HepG2 (cell line): ENCODE data around the gene FASTK. TPM values are rescaled to one million over a fixed set of nuclear protein-coding genes. Genes with fewer than 3 reads are reported as not detected.

ENCODE experiments used
- ATAC-seq: fragments of 200-7000 bp; cut with Tn5 transposase; 3 replicates; pipeline ENCODE4 v1.9.1; 2020; ENCODE audit warnings: mild to moderate bottlenecking, moderate library complexity
- BruUV-seq: library from RNA; stranded (reverse); fragments of 400-500 nt; replicated peaks from 2 replicates; lab custom pipeline; 2021; lab: Mats Ljungman, UMichigan
- CTCF ChIA-PET: fragments of 300-600 bp; formaldehyde crosslinking; extraction: SDS; loops from one replicate; lab custom pipeline; 2021; ENCODE audit warnings: low total read pairs, inconsistent platforms, low intra/inter-chr PET ratio; lab: Yijun Ruan, JAX
- POLR2A ChIA-PET: fragments of 350-600 bp; sonication (Branson Sonifier 250); formaldehyde crosslinking; loops from one replicate; lab custom pipeline; 2020; ENCODE audit warnings: antibody characterized with exemption, inconsistent platforms; lab: Yijun Ruan, JAX
- DNase-seq: peaks from one replicate; pipeline ENCODE4 v3.0.0-alpha.2; 2015; ENCODE audit warnings: low spot score
- FAIRE-seq: peaks from 3 replicates; lab custom pipeline; 2011; peaks lifted over from hg19 to GRCh38; lab: Jason Lieb, UNC
- H2AFZ ChIP-seq: one replicate; pipeline ENCODE4 v1.6.1; 2011; ENCODE audit warnings: low read length, inconsistent platforms
- H3K27ac ChIP-seq: fragments of 300-600 bp; 3 replicates; pipeline ENCODE4 v1.8.0; 2011; ENCODE audit warnings: mixed run types, mild to moderate bottlenecking, mixed read lengths, low read length, inconsistent platforms; ENCODE audit not compliant: insufficient read depth; ENCODE audit errors: extremely low read length
- H3K27me3 ChIP-seq, 2 experiments: fragments of 200-600 bp in 1 of 2; 2 replicates in 1 of 2; 3 replicates in 1 of 2; pipeline versions ENCODE4 v1.6.0 to v1.8.0; 2011; ENCODE audit warnings: low read length in 2 of 2, mild to moderate bottlenecking in 2 of 2, moderate library complexity in 2 of 2, inconsistent platforms in 1 of 2; ENCODE audit not compliant: insufficient read depth in 2 of 2, control insufficient read depth in 1 of 2
- H3K36me3 ChIP-seq, 2 experiments: fragments of 200-600 bp in 1 of 2; replicated peaks in 1 of 2; 2 replicates in 1 of 2; 3 replicates in 1 of 2; pipeline versions ENCODE4 v1.5.1 to v1.8.0; 2011; ENCODE audit warnings: low read length in 2 of 2, inconsistent platforms in 1 of 2; ENCODE audit not compliant: insufficient read depth in 2 of 2, control insufficient read depth in 1 of 2
- H3K4me1 ChIP-seq: 2 replicates; pipeline ENCODE4 v1.5.1; 2012; ENCODE audit warnings: low read length, inconsistent platforms; ENCODE audit not compliant: insufficient read depth
- H3K4me2 ChIP-seq: 2 replicates; pipeline ENCODE4 v1.6.0; 2011; ENCODE audit warnings: low read depth, low read length, inconsistent platforms
- H3K4me3 ChIP-seq, 3 experiments: fragments of 200-600 bp in 1 of 3; sonication (generic), shearing (Covaris generic) in 1 of 3; replicated peaks in 1 of 3; 2 replicates each; pipeline ENCODE4 v1.5.1; 2011 to 2016; ENCODE audit warnings: low read length in 3 of 3, inconsistent platforms in 2 of 3, low read depth in 2 of 3, mild to moderate bottlenecking in 2 of 3, control low read depth in 1 of 3, mixed read lengths in 1 of 3; ENCODE audit not compliant: insufficient read depth in 1 of 3
- H3K79me2 ChIP-seq: one replicate; pipeline ENCODE4 v1.6.1; 2011; ENCODE audit warnings: low read length, inconsistent platforms; ENCODE audit not compliant: insufficient read depth
- H3K9ac ChIP-seq: 2 replicates; pipeline ENCODE4 v1.6.0; 2011; ENCODE audit warnings: mild to moderate bottlenecking, low read depth, low read length, inconsistent platforms; ENCODE audit not compliant: insufficient read depth
- H3K9me3 ChIP-seq: 2 replicates; pipeline ENCODE4 v1.5.1; 2012; ENCODE audit warnings: mild to moderate bottlenecking, low read length
- H4K20me1 ChIP-seq: 2 replicates; pipeline ENCODE4 v1.6.0; 2011; ENCODE audit warnings: inconsistent platforms, mild to moderate bottlenecking, low read length, moderate library complexity; ENCODE audit not compliant: insufficient read depth
- ATF7-NPFF ChIP-seq: sonication (generic); formaldehyde crosslinking; IDR thresholded peaks from 2 replicates; pipeline ENCODE4 v1.8.1; 2023; ENCODE audit warnings: mild to moderate bottlenecking, low read depth, missing genetic modification reagents, moderate library complexity
- BRCA1 ChIP-seq: sonication (generic); formaldehyde crosslinking; IDR thresholded peaks from 2 replicates; pipeline ENCODE4 v1.4.0; 2020; ENCODE audit warnings: missing genetic modification reagents
- CAMTA2 ChIP-seq: sonication (generic); formaldehyde crosslinking; IDR thresholded peaks from 2 replicates; pipeline ENCODE4 v1.4.0; 2020; ENCODE audit warnings: mild to moderate bottlenecking, missing genetic modification reagents, borderline replicate concordance
- ERF ChIP-seq: IDR thresholded peaks from 2 replicates; pipeline ENCODE4 v1.6.1; 2018; ENCODE audit warnings: missing biosample characterization, missing genetic modification reagents
- HNF4G ChIP-seq, 2 experiments: sonication (generic) in 1 of 2; formaldehyde crosslinking in 1 of 2; IDR thresholded peaks; 2 replicates each; pipeline versions ENCODE4 v1.4.0 to v1.6.1; 2011 to 2020; ENCODE audit warnings: borderline replicate concordance in 2 of 2, low read depth in 2 of 2, mild to moderate bottlenecking in 2 of 2, low read length in 1 of 2, missing genetic modification reagents in 1 of 2, moderate library complexity in 1 of 2
- PHF21A ChIP-seq: sonication (generic); formaldehyde crosslinking; IDR thresholded peaks from 2 replicates; pipeline ENCODE4 v1.5.0; 2020; ENCODE audit warnings: mild to moderate bottlenecking, missing genetic modification reagents
- RBAK ChIP-seq: sonication (generic); formaldehyde crosslinking; IDR thresholded peaks from 2 replicates; pipeline ENCODE4 v1.5.1; 2020; ENCODE audit warnings: mild to moderate bottlenecking, missing genetic modification reagents
- RBFOX2 ChIP-seq: fragments of 200-400 bp; formaldehyde crosslinking; IDR thresholded peaks from 2 replicates; pipeline ENCODE4 v1.6.1; 2017; ENCODE audit warnings: low read depth, mild to moderate bottlenecking, low read length
- TCF7L2 ChIP-seq: IDR thresholded peaks from 2 replicates; pipeline ENCODE4 v1.6.1; 2011; ENCODE audit warnings: mild to moderate bottlenecking, low read depth, low read length, moderate library complexity
- XRCC5 ChIP-seq: fragments of 200-400 bp; formaldehyde crosslinking; optimal IDR thresholded peaks from 2 replicates; pipeline ENCODE3; 2017; ENCODE audit warnings: mild to moderate bottlenecking, low read length
- ZNF274 ChIP-seq: sonication (generic); formaldehyde crosslinking; IDR thresholded peaks from 2 replicates; pipeline ENCODE4 v1.5.1; 2020; ENCODE audit warnings: mild to moderate bottlenecking, missing genetic modification reagents
- ZNF510 ChIP-seq: sonication (generic); formaldehyde crosslinking; IDR thresholded peaks from 2 replicates; pipeline ENCODE4 v1.4.0; 2020; ENCODE audit warnings: low read depth, mild to moderate bottlenecking, missing genetic modification reagents
- ZNF775 ChIP-seq: sonication (generic); formaldehyde crosslinking; IDR thresholded peaks from 2 replicates; pipeline ENCODE4 v1.4.0; 2020; ENCODE audit warnings: missing genetic modification reagents, mild to moderate bottlenecking, moderate library complexity, borderline replicate concordance
- ZSCAN31 ChIP-seq: sonication (generic); formaldehyde crosslinking; IDR thresholded peaks from 2 replicates; pipeline ENCODE4 v1.5.0; 2020; ENCODE audit warnings: low read depth, mild to moderate bottlenecking, missing genetic modification reagents
- WGBS: methylation state at CpG from one replicate; pipeline ENCODE4 v1.1.6; 2017; ENCODE audit warnings: low lambda C conversion rate; 5-methylcytosine and 5-hydroxymethylcytosine counted together
- in situ Hi-C: cut with HindIII; loops from 2 replicates; pipeline ENCODE4 v1.10.0; 2017; ENCODE audit warnings: low pct_unique_long_range_greater_than_20kb; ENCODE audit not compliant: extremely low pct_ligation_motif_present
- intact Hi-C: fragments of 100-400 bp; cut with micrococcal nuclease; formaldehyde crosslinking; loops from one replicate; pipeline ENCODE4 v1.10.0; 2022; ENCODE audit not compliant: unreplicated experiment
- polyA plus RNA-seq, 8 experiments: library from polyadenylated mRNA; depleted of rRNA in 3 of 8; stranded (reverse) in 7 of 8; unstranded in 1 of 8; fragments of >200 nt; fragmentation: Illumina TruSeq in 4 of 8; extraction: Trizol in 4 of 8; gene quantifications; 2 replicates each; pipeline versions ENCODE4 v1.2.1 to v1.2.3, GENCODE V29; 2011 to 2016; ENCODE audit warnings: low read depth in 4 of 8, missing spikeins in 1 of 8, mixed read lengths in 1 of 8; ENCODE audit not compliant: insufficient read depth in 1 of 8
- total RNA-seq, 5 experiments: library from RNA; depleted of rRNA; stranded (reverse); fragments of >200 nt; fragmentation: Illumina TruSeq; extraction: Trizol; gene quantifications; 2 replicates each; pipeline ENCODE4 v1.2.3, GENCODE V29; 2016; ENCODE audit warnings: low read depth in 1 of 5
- TF ChIP-seq, protein P1 (sequence below): IDR thresholded peaks from 2 replicates; pipeline ENCODE4 v1.6.1; 2016; ENCODE audit warnings: missing compliant biosample characterization, missing genetic modification reagents, borderline replicate concordance
- TF ChIP-seq, protein P2 (sequence below): sonication (generic); formaldehyde crosslinking; IDR thresholded peaks from 2 replicates; pipeline ENCODE4 v1.9.0; 2022; ENCODE audit warnings: low read depth, missing genetic modification reagents

The FASTK gene
- total and polyA plus RNA-seq, 2 of the 13 experiments (the other 11 are each of a cell fraction or from before 2014, with no cell fraction given) = 52.9 to 55.7 TPM

DNA sequence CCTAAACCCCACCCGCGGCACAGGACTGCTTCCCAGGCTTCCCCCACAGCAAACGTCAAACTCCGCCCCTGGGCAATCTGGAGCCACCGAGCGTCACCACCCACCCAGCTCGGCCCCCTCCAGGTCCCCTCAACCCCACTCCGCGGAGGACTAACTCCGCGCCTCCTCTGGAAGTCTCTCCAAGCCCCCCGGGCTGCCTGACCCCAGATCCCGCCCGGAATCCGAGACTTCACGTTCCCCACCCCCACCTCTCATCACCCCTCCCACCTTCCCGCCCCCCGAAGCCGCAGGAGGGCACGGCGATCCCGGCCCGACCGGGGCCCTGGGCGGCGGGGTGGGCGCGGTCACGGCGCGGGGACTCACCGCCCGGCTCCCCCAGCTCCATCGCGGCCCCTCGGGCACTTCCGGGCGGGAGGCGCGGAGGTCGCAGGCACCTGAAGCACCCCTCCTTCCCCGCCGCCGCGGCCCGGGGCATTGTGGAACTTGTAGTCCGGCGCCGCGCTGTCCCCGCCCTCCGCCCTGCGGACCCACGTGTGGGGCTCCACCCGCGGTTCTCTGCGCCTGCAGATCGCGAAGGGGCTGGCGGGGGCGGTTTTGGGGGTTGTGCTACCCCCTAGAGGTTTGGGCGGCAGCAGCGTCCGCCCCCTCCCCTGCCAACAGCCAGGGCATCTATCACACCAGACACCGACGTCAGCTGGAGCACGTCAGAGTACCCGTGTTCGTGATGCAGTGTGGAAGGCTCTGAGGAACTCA lies 2.6 kb upstream of the FASTK start, which contains the start of gene TMUB1 (continued):
- 0 out of 2 replicates have a peak, but pooled peaks have one; percentile 53 for TF ChIP-seq ZNF274
- TF ChIP-seq ZSCAN31 (CRISPR knock-in tag) = 0 out of 2 replicates have a peak, but pooled peaks have one; percentile 29
- TF ChIP-seq BRCA1 = 0 out of 2 replicates have a peak, but pooled peaks have one; percentile 54
- TF ChIP-seq, protein P1, sequence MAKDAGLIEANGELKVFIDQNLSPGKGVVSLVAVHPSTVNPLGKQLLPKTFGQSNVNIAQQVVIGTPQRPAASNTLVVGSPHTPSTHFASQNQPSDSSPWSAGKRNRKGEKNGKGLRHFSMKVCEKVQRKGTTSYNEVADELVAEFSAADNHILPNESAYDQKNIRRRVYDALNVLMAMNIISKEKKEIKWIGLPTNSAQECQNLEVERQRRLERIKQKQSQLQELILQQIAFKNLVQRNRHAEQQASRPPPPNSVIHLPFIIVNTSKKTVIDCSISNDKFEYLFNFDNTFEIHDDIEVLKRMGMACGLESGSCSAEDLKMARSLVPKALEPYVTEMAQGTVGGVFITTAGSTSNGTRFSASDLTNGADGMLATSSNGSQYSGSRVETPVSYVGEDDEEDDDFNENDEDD (CRISPR knock-in tag) = peak; percentile 61; the same call in 1 of the 2 replicates
- TF ChIP-seq, all 625 proteins: peak for 103

DNA sequence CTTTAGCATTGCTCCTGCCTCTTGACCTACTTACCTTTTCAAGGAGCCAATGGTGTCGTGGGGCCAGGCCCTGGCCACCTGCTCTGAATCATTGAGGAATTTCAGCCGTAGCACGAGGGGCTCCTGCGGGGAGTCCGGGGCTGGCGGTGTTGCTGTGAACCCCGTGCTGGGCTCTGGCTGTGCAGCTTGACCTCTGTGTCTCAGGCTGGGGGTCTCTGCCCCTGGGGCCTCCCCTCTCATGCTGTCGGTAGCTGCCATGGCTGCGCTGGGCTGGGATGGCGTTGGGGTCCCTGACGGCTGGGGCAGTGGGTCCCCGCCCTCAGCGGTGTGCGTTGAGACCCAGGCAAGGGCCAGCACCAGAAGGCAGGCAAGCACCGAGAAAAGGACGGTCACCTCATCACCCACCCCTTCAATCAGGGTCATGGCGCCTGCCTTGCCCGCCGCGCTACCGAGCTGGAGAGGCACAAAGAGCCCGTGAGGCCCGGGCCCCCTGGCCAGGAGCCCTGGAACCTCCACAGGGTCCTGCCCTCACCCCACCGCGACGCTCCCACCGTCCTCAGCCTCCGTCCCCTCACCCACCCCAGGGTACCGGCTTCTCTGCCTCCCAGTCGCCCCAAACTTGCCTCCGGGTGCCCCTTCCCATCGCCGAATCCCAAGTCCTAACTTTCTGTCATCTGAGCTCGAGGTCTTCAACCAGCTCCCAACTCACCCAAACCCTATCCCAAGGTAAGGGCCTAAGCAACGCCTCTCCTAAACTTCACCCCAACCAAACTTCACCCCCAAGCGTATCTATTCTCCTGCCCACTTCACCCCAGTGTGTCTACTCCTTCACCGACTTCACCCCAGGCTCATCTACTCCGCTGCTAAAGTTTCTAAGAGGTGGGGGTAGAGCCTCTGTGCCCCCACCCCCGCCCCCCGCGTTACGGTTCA lies 1.8 kb upstream of the FASTK start:
- FAIRE-seq = no peak
- no peak for TF ChIP-seq TCF7L2
- TF ChIP-seq ERF = 0 out of 2 replicates have a peak, but pooled peaks have one; percentile 9
- no peak for TF ChIP-seq ZNF510 (CRISPR knock-in tag)
- no peak for TF ChIP-seq CAMTA2
- TF ChIP-seq, protein P2, sequence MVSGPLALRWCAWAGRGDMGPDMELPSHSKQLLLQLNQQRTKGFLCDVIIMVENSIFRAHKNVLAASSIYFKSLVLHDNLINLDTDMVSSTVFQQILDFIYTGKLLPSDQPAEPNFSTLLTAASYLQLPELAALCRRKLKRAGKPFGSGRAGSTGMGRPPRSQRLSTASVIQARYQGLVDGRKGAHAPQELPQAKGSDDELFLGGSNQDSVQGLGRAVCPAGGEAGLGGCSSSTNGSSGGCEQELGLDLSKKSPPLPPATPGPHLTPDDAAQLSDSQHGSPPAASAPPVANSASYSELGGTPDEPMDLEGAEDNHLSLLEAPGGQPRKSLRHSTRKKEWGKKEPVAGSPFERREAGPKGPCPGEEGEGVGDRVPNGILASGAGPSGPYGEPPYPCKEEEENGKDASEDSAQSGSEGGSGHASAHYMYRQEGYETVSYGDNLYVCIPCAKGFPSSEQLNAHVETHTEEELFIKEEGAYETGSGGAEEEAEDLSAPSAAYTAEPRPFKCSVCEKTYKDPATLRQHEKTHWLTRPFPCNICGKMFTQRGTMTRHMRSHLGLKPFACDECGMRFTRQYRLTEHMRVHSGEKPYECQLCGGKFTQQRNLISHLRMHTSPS (CRISPR knock-in tag) = no peak
- no peak for TF ChIP-seq ZNF775 (CRISPR knock-in tag)
- no peak for TF ChIP-seq ATF7-NPFF (CRISPR knock-in tag)
- no peak for TF ChIP-seq HNF4G (IDR thresholded peaks at IDR 0.05; ENCODE audit: borderline replicate concordance, low read depth, low read length)
- no peak for TF ChIP-seq HNF4G (CRISPR knock-in tag; IDR thresholded peaks at IDR 0.05; ENCODE audit: borderline replicate concordance, low read depth)
- TF ChIP-seq RBAK (CRISPR knock-in tag) = no peak
- TF ChIP-seq PHF21A (CRISPR knock-in tag) = no peak
- TF ChIP-seq XRCC5 = no peak
- TF ChIP-seq RBFOX2 = peak; percentile 60; the same call in 1 of the 2 replicates

More for the DNA sequence above, 1.8 kb upstream of the FASTK start:
- H3K79me2 ChIP-seq = peaks cover 40% of the 10 kb centered on the region
- H3K9ac ChIP-seq = peak overlapping the region; percentile 100
- DNase-seq (no peak), ATAC-seq (no peak)
- H3K9me3 ChIP-seq = no peaks in the 10 kb centered on the region
- no peak overlapping the region for H2AFZ ChIP-seq
- in situ Hi-C loops (no loop called here), intact Hi-C loops (loop anchor here (10.0 kb wide), 1 partner anchor 162 kb away; the partner anchor contains the start of gene SMARCD3)
- no peaks in the 10 kb centered on the region; a peak in 1 of 5 replicates for H3K27me3 ChIP-seq
- ChIA-PET CTCF (no interaction called here), POLR2A (interaction anchor here (0.9 to 3.8 kb wide), 3 partner anchors 20 to 54 kb away, joined by 3 to 144 read pairs (median 4); partner anchors contain the start of gene ABCB8)
- H3K27ac ChIP-seq = peak overlapping the region; percentile 85
- H3K4me1 ChIP-seq = peaks cover 48% of the 10 kb centered on the region
- no TSS peak for BruUV-seq
- WGBS = 3% methylated on average over 22 of the region's 42 CpGs
- 0 out of 5 replicates have a peak, but pooled peaks cover 0 to 1% of the 10 kb centered on the region in 2 experiments for H3K36me3 ChIP-seq
- no peaks in the 10 kb centered on the region for H4K20me1 ChIP-seq
- peak overlapping the region; percentile 85 to 96 (median 88) for H3K4me3 ChIP-seq
- peak overlapping the region; percentile 97 for H3K4me2 ChIP-seq
